Lower leg skin (tissue), 3 donors: ENCODE results near the gene UBE2G1.

Source experiments
- CTCF ChIP-seq, 3 donors: fragments of 450-650 bp; IDR thresholded peaks; one replicate each; pipeline ENCODE4 v1.5.1; 2016; ENCODE audit warnings: antibody characterized with exemption in 3 of 3, mild to moderate bottlenecking in 3 of 3, moderate library complexity in 2 of 3
- POLR2A ChIP-seq, 2 donors: fragments of 450-650 bp; IDR thresholded peaks; one replicate each; pipeline ENCODE4 v1.6.1; 2016 to 2017; ENCODE audit warnings: antibody characterized with exemption in 2 of 2, mild to moderate bottlenecking in 1 of 2, moderate library complexity in 1 of 2

- TF ChIP-seq CTCF (IDR thresholded peaks at IDR 0.05) (no peak), POLR2A (IDR thresholded peaks at IDR 0.05) (no peak)
Measured at GRCh38 chr17:4247971-4248388, 118.5 kb downstream of the UBE2G1 start.
